Dedifferentiated amniotic fluid mesenchymal stem cell (primary cell): ENCODE data around the gene TEX29.

Experiments used
- DNase-seq: peaks from one replicate; pipeline ENCODE4 v3.0.0-alpha.2; 2016; ENCODE audit errors: extremely low spot score

TEX29 gene

DNA sequence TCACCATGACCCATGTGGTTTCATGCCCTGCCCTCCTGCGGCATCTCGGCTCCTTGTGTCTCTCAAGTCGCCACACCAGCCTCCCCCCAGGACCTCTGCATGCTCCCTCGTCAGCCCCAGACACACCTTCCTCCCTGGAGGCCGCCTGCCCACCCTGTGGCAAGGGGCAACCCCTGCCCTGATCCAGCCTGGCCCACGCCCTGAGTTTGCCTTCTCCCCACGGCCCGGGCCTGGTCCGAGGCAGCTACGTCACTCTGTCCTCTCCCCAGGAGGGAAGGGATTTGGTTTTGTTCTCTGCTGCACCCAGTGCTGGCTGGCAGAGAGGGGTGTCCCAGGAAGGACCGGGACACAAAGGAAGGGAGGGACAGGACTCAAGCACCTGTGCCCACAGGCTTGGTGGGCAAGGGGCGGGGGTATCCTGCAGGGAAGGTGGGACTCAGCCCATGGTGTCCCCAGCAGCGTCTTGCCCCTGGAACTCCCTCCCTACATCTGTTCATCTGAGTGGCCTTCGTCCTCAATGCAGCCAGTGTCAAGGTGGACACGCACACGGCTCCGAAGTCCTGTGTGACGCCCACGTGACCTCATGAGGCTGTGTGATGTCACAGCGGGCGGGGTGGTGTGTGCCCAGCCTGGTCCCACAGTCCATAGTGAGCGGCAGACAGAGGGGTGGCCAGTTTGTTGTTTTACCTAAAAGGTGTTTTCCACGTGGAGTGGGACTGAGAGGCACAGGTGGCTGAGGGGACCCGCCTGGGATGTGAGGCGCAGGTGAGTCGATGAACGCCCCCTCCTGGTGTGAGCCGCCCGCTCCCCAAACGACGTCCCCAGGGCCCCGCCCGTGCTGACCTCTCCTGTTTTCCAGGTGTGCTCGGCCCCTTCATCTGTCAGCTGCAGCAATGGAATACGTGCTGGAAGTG is at the start of gene TEX29:
TEX29 (plus strand) TSS at position 645 of the 914 bp plus-strand sequence; CDS start at position 894, 249 bp downstream.
- no peak for DNase-seq

DNA sequence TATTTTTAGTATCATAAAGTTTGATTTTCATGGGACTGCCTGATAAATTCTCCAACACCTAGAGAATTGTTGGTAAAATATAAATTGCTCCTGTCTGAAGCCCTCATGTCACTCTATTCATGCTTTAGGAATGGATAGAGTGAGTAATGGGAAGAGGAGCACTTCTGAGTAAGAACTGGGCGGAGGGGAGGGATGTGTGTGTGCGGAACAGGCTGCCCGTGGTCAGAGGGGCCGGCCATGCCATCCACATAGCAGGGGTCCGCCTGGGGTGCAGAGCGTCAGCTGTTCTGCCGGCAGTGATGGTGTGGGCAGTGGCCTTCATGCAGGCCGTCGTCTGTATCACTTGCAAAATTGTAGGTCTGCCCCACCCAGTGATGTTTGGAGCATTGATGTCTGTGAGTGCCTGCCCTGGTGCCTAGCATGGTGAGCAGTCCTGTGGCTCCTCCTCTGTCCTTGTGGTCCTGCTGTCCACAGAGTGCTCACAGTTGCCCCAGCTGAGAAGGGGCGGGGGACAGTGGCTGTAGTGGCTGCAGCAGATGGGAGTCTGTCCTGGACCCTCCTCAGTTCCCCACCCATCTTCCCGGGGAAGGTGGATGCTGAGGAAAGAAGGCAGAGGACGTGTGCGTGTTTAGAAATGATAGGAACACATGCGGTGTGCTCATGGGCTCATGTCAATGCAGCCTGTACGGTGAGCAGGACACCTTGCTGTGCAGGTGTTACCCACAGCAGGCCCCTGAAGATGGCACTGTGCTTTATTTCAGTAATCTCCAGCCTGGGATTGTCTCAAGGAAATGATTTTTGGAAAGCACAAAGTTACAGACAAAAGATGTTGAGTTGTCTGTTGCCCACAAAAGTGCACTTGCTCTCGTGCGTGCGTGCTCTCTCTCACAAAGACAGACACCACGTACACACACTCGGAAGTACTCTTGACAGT is 49.4 kb upstream of the TEX29 start:
- DNase-seq: peak; percentile 38

DNA sequence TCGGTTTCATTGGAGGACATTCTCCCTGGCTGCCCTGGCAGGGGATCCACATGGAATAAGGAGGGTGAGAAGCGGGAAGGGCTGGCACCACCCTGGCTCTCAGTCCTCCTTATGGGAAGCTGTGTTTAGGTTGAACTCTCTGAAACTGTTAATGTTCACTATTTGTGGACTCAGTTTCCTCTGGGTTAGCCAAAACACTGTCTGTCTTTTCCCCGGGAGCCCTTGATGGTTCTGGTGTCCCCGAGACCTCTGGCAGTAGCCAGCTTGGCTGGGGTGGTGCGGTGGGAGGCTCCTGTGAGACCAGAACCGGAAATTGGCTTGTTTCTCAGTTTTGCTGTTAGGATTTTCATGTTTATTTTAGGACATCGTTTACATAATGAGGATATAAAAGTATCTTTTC is 48.3 kb upstream of the TEX29 start:
- no peak for DNase-seq

DNA sequence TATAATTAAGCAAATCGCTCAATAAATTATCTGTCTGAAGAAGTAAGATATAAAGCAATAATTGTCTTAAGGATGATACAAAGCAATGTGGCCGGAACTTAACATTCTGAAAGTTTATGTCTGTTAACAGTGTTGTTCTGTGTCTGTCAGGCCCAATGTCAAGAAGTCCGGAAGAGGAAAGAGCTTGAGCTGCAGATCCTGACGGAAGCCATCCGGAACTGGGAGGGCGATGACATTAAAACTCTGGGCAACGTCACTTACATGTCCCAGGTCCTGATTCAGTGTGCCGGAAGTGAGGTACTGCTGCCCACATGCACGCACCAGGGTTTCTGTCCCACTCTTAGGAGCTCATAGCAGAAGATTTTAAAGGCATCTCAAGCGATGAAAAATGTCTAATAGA is 45.1 kb upstream of the TEX29 start:
- DNase-seq: no peak

DNA sequence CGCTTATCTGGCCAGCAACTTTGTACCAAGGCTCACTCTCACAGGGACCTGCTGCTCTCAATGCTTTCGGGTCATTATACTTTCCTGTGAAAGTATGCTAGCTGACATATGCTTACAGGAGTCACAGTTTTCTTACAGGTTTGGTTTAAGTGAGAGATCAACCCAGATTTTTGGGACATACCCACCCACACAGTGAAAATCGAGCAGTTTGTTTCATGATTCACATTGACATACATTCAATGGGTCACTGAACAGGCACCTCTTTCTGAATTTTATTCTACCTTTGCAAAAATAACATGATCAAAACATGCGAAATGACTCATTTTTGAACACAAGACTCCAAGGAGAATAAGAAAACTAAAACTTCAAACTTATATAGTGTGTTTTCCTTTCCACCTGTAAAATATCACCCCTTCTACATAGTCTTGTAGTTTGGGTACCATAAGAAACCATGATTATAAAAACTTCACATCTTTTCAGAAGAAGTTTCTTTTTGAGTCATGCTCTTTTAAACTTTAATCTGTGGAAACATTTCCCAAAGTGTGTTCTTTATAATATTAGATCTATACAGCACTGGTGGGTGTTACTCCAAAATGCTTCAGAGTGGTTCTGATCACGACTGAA is 44.3 kb upstream of the TEX29 start:
- no peak for DNase-seq

DNA sequence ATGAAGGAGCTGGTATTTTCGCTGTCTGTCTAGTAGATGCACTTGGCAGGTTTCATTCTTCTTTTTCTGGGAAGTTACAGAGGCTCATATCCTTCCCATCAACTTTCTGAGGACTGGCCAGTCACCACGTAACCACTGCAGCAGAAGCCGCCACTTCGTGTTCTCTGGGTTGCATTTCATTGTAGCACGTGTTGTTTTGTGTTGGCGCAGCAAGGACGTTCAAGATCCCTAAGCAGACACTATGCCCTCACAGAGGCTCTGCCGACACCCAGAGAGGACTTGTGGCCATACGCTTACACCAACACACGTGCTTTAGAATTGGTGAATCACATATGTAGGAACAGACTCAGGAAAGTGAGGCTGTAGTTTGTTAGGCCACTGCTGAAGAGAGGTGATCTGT is 42.2 kb upstream of the TEX29 start:
- no peak for DNase-seq

DNA sequence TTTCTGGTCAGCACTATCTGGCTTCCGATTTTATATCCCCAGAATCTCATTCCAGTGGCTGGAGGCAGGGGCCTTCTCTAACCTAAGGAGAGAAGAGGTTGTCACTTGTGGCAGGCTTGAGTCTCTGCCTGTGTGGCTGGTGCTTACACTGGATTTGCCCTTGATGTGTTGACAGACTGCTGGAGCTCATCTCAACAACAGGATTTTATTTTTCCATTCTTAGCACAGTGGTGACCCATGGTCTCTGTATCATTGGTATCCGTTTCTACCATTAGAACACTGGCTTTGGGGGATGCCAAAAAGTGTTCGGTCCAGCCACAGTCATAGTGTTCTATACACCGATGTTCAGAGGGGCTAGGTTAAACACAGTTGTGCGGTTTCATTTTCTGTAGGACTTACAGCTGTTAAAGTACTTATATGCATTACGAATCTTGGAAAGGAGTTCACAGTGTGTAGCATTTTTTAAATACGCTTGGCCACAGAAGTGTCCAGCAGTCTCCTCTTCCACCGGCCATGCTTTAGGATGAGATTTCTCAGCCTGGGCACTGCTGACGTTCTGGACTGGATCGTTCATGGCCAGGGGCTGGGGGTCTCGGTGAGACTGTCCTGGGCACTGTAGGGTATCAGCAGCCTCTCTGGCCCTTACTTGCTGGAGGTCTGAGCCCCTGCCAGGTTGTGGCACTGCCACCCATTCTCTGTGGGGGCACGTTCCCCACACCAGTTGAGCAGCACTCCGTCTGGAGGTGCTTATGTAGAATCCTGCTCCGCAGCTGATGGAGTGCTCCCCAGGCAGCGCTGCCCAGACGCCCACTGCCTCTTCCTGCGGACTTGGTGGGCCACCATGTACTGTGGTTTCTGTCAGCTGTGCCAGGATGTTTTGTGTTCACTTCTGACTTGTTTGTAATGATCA is 41.4 kb upstream of the TEX29 start:
- no peak for DNase-seq

DNA sequence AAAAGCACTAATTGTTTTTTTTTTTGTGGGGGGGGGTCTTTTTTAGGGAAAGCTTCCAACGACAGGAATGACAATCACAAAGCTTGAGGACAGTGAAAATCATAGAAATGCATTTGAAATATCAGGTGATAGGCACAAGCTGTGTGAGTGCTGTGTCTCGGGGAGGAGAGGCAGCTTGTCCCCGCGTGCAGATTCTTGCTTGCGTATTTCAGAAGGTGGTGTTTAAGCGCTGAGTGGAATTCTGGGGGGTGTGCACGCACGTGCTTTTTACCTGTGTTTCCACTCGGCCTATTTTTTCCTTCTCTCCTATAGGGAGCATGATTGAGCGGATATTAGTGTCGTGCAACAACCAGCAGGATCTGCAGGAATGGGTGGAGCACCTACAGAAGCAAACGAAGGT is 40.2 kb upstream of the TEX29 start:
- DNase-seq: no peak

DNA sequence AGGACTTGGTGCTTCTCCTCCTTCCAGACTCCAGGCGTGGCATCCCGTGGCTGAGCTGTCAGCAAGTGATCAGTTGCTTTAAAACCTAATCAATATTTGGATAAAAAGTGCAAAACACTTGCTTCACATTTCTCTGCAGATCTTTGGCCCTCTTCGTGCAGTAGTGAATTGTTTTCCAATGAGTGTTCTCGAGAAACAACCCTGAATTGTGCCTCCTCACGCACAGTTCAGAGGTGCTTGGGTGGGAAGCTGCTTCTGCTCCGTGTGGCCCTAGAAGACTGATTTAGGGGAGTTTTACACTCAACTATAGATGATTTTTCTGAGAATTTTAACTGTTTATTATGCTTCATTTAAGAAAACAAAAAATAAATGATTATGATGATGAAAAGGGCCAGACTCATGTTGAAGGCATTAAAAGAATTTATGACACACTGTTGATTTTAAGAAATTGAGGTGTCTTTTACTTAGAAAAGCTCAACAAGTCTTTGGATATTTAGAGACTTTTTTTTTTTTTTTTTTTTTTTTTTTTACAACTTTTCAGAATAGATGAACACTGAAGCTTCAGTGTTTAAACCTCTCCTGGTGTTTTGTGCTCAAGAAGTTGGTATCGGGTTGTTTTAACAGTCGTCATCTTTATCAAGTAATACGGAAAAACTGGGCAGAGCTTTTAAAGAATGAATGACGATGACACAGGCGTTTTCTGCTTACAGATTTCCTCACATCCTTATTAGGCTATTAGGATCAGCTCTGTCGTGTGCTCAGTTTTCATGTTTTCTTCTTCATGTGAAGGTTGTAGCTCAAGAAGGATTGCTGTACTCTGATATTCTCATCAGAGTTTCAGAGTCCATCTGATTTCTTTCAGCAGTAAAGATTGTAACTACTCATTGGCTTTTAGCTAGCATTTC is 39.5 kb upstream of the TEX29 start:
- DNase-seq: peak; percentile 17

DNA sequence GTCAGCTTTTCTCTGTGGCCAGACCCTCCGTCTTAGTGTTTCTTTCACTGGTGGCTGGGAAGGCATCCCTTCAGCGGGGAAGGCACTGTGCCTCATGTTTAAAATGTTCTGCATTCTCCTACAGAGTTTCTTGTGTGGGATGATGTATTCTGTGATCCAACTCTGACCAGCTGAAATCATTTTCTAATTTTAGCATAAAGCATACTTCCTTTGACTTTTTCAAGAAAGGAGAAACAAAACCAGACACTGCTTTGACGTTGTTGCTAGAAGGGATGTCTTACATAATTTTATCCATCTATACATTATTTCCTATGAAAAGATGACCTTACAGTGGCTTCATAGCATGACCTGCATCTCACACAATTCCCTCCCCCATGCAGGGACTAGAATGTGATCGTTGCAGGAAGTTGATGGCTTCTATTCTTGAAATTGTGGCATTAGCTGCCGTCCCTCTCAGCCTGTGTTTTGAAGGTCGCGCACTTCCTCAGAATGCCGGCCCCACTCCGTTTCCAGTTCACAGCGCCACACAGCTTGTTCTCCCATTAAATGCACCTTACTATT is 38.6 kb upstream of the TEX29 start:
- DNase-seq: peak; percentile 75

DNA sequence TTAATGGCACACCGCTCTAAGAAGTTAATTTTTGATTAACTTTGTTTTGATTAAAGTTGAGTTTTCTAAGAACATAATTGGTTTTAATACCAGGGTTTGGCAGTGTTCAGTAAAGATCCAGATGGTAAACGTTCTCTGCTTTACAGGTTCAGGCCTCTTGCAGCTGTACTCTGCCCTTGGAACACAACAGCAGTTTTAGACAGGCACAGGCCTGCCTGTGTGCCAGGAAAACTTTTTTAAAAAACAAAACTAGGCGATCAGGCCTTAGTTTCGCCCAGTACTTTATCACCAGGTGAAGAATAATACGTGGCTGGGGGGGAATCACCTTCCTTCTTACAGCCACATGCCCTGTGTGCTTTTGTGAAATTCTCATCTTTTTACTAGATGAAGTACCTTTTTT is 38.0 kb upstream of the TEX29 start:
- DNase-seq: no peak

DNA sequence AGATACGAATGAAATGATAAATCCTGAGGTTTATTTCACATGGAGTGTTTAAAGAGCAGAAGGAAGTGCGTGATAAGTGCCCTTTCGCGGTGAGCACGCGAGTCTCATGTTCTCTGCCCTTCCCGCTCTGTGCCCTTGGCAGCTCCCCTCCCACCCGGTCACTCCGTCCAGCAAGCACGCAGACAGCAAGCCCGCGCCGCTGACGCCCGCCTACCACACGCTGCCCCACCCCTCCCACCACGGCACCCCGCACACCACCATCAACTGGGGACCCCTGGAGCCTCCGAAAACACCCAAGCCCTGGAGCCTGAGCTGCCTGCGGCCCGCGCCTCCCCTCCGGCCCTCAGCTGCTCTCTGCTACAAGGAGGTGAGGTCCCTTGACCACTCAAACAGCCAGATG is 37.4 kb upstream of the TEX29 start:
- DNase-seq: no peak

DNA sequence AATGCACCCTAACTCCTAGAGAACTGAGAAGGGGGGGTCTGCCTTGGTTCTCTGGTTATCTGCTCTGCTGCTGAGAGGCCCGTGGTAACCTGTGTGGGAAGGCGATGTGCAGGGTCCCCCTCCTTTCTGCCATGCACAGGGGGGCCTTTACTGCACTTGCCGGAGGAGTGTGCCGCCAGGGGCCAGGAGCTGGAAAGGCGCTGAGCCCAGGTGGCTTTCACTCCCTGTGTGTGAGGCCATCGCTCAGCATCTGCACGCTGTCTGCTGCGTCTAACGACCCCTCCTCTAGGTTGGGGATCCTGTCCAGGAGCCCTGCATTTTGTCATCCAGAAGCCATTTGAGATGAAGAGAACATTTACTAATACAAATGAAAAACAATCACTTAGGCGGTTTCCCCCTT is 37.0 kb upstream of the TEX29 start:
- no peak for DNase-seq

DNA sequence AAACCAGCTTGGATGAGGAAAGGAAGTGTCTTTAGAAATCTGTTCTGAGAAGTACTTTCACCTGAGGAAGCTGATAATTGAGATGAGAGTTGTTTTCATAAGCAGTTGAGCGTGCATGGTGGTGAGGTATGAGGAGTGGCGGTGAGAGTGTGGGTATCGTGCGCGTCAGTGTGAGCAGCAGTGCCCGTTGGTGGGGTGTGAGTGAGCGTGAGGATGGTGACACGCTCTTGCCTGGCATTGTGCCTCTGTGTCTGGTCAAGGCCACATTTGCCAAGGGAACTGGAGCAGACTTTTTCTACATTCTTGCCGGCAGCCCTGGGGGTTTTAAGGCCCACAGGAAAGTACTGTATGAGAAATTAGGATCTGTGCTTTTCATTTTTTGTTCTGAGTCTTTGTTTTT is 36.5 kb upstream of the TEX29 start:
- DNase-seq: no peak

DNA sequence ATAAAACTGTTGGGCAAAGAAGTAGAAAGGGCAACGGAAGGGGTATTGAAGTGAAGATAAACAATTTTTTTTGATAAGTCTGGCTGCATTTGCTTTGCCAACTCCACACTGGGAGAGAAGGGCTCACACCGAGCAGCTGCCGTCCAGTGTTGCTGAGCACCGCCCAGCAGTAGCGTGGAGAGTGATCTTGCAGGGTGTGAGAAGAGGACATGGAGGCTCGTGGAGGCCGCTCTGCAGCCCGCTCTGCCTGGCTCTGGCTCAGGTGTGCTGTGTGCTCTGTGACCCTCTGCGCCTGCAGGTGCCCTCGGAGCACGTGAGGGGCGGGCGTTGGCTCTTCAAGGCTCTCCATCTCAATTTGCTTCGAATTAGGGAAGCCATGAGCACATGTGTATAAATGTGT is 35.9 kb upstream of the TEX29 start:
- no peak for DNase-seq

DNA sequence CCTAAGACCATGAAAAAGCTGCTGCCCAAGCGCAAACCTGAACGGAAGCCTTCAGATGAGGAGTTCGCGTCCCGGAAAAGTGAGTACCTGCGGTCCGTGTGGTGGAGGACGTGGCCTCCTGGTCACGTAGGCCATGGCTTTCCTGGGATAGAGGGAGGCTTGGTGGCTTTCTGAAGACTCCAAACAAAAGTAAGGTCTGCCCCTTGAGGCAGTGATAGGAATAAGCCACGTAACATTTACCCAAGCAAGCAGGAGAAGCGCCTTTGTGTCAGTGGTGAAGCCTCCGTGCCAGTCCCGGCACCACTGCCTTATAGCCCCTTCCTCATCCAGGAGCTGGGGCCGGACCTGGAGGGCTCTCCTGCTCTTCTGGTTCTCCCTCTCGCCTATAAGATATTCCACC is 34.3 kb upstream of the TEX29 start:
- DNase-seq: no peak

DNA sequence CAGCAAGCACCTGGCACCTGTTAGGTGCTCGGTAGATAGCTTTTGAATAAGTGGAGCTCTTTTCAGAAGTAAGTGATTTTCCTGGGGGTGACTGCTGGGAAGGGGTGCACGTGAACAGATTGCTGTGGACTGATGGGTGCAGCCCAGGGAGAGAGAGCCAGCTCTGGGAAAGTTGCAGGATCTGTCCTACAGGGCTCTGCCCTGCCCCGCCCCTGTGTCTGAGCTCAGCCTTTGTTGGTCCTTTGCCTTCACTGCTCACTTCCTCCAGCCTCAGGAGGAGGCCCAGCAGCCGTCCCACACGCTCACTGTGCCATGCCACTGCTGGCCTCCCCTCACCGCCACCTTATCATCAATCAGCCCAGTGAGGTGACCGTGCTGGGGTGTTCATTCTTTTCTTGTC is 33.7 kb upstream of the TEX29 start:
- DNase-seq: no peak

DNA sequence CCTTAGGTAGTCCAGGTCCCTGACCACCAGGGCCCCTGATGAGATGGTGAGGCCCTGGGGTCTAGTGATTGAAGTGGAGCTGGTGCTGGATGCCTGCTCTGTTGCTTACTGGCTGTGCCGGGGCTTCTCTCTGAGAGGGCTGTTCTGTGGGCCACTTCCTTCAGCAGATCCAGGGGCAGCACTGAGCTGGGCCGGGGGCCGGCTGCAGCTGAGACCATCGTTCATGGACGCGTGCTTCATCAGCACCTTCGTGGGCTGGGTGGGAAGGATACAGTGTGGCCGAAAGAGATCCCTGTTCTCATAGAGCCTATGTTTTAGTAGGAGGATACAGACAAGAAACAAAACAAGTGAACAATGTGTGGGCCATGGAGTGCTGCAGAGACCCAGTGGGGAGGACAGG is 33.2 kb upstream of the TEX29 start:
- DNase-seq: no peak

DNA sequence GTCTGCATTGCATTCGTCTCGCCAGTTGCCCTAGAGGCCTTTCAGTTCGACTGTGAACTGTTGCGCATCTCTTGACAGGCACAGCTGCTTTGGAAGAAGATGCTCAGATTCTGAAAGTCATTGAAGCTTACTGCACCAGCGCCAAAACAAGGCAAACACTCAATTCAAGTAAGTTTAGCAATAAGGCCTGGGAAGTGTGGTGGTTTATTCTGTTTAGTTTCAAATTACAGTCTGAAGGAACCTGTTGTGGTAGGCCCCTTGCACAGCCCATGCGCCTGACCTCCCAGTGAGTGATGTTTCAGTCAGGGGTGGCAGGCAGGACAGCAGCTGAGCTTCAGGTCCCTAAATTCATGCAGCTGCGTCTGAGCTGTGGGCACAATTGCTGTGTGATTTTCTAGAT is 32.2 kb upstream of the TEX29 start:
- no peak for DNase-seq

DNA sequence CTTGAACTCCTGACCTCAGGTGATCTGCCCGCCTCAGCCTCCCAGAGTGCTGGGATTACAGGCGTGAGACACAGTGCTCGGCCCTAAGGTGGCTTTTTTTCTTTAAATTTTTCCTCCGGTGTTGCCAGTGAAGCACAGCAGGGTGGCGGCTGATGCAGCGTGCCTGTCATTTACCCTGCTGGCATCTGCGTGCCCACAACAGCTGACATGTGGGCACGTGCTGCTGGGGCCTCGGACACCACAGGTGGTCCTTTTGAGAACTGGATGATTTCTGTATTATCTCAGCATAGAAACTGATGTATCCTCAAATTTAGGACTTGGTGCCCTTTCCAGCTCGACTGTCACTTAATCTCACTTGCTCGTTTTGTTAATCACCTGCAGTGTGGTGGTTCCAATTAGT is 31.2 kb upstream of the TEX29 start:
- DNase-seq: no peak
